Tibial artery (tissue), 4 donors: Measurements from ENCODE around the gene ANKRD26.

Source experiments
- DNase-seq, 2 donors: peaks; one replicate each; pipeline ENCODE4 v3.0.0-alpha.2; 2019
- H3K27ac ChIP-seq, 2 donors: fragments of 200-600 bp; sonication (generic) in 1 of 2; 1 replicate in 1 of 2; 2 replicates in 1 of 2; pipeline ENCODE4 v1.5.1; 2018 to 2019; ENCODE audit warnings: mild to moderate bottlenecking in 1 of 2
- H3K27me3 ChIP-seq, 2 donors: fragments of 200-600 bp; sonication (generic) in 1 of 2; one replicate each; pipeline versions ENCODE4 v1.5.1 to v1.6.0; 2016 to 2019
- H3K36me3 ChIP-seq, 3 donors: fragments of 200-600 bp; sonication (generic) in 2 of 3; one replicate each; pipeline ENCODE4 v1.5.1; 2016 to 2019; ENCODE audit warnings: mild to moderate bottlenecking in 2 of 3
- H3K4me1 ChIP-seq, 4 donors: fragments of 200-600 bp; sonication (generic) in 2 of 4; 1 replicate in 3 of 4; 2 replicates in 1 of 4; pipeline ENCODE4 v1.5.1; 2016 to 2019
- H3K4me3 ChIP-seq, 2 donors: fragments of 200-600 bp; sonication (generic) in 1 of 2; 1 replicate in 1 of 2; 2 replicates in 1 of 2; pipeline ENCODE4 v1.5.1; 2018 to 2019; ENCODE audit warnings: mild to moderate bottlenecking in 2 of 2
- H3K9me3 ChIP-seq, 3 donors: fragments of 200-600 bp; sonication (generic) in 1 of 3; one replicate each; pipeline ENCODE4 v1.5.1; 2016 to 2019
- CTCF ChIP-seq, 2 experiments: fragments of 200-600 bp in 1 of 2; fragments of 450-650 bp in 1 of 2; IDR thresholded peaks; one replicate each; pipeline ENCODE4 v1.5.1; 2017 to 2019; ENCODE audit warnings: antibody characterized with exemption in 2 of 2, mild to moderate bottlenecking in 1 of 2, moderate library complexity in 1 of 2
- intact Hi-C: fragments of 100-400 bp; cut with DNase I; formaldehyde crosslinking; loops from one replicate; pipeline ENCODE4 v1.15.0; 2023; ENCODE audit warnings: low total_unique reads

ANKRD26 gene

GRCh38 chr10:27041196-27041595 is 59.1 kb downstream of the ANKRD26 start:
- no peak for DNase-seq
- Histone ChIP-seq H3K36me3 (peaks cover 37 to 45% (median 38%) of the 10 kb centered on the region in 3 donors), H3K27ac (no peak overlapping the region), H3K9me3 (no peaks in the 10 kb centered on the region), H3K4me3 (no peak overlapping the region), H3K27me3 (no peaks in the 10 kb centered on the region), H3K4me1 (no peaks in the 10 kb centered on the region)
- no peak for TF ChIP-seq CTCF (IDR thresholded peaks at IDR 0.05)
- intact Hi-C loops, result no loop called here

- H3K36me3 ChIP-seq, result peaks cover 32 to 52% (median 40%) of the 10 kb centered on the region in 3 donors
- intact Hi-C loops, result no loop called here
- DNase-seq, result no peak
- no peak overlapping the region for H3K27ac ChIP-seq
- TF ChIP-seq CTCF (IDR thresholded peaks at IDR 0.05), result no peak
- H3K4me1 ChIP-seq, result no peaks in the 10 kb centered on the region
- no peak overlapping the region for H3K4me3 ChIP-seq
- H3K27me3 ChIP-seq, result no peaks in the 10 kb centered on the region
- no peaks in the 10 kb centered on the region for H3K9me3 ChIP-seq
Measured at GRCh38 chr10:27038168-27038567, 62.1 kb downstream of the ANKRD26 start.

GRCh38 chr10:27035163-27035562 is 65.1 kb downstream of the ANKRD26 start:
- no peaks in the 10 kb centered on the region for H3K4me1 ChIP-seq
- H3K36me3 ChIP-seq, result peaks cover 21 to 45% (median 38%) of the 10 kb centered on the region in 3 donors
- H3K9me3 ChIP-seq, result no peaks in the 10 kb centered on the region
- TF ChIP-seq CTCF (IDR thresholded peaks at IDR 0.05), result no peak
- H3K27ac ChIP-seq, result no peak overlapping the region
- DNase-seq, result no peak
- no peaks in the 10 kb centered on the region for H3K27me3 ChIP-seq
- intact Hi-C loops, result no loop called here
- no peak overlapping the region for H3K4me3 ChIP-seq

- TF ChIP-seq CTCF (IDR thresholded peaks at IDR 0.05), result no peak
- no peak for DNase-seq
- peaks cover 22 to 65% (median 29%) of the 10 kb centered on the region in 3 donors for H3K36me3 ChIP-seq
- intact Hi-C loops, result no loop called here
- H3K4me1 ChIP-seq, result no peaks in the 10 kb centered on the region
- H3K9me3 ChIP-seq, result no peaks in the 10 kb centered on the region
- no peak overlapping the region for H3K4me3 ChIP-seq
- no peak overlapping the region for H3K27ac ChIP-seq
- H3K27me3 ChIP-seq, result no peaks in the 10 kb centered on the region
Measured at GRCh38 chr10:27030060-27030459, 70.2 kb downstream of the ANKRD26 start.

- TF ChIP-seq CTCF (IDR thresholded peaks at IDR 0.05), result no peak
- peaks cover 0 to 33% (median 23%) of the 10 kb centered on the region in 3 donors for H3K36me3 ChIP-seq
- no peaks in the 10 kb centered on the region for H3K4me1 ChIP-seq
- no peak overlapping the region for H3K4me3 ChIP-seq
- H3K9me3 ChIP-seq, result no peaks in the 10 kb centered on the region
- H3K27ac ChIP-seq, result no peak overlapping the region
- DNase-seq, result no peak
- H3K27me3 ChIP-seq, result no peaks in the 10 kb centered on the region
- intact Hi-C loops, result no loop called here
Measured at GRCh38 chr10:27022048-27022447, 78.2 kb downstream of the ANKRD26 start.

GRCh38 chr10:27020243-27020642 is 80.1 kb downstream of the ANKRD26 start:
- intact Hi-C loops, result no loop called here
- no peak overlapping the region for H3K27ac ChIP-seq
- no peaks in the 10 kb centered on the region for H3K4me1 ChIP-seq
- H3K36me3 ChIP-seq, result peaks cover 0 to 15% (median 10%) of the 10 kb centered on the region in 3 donors
- TF ChIP-seq CTCF (IDR thresholded peaks at IDR 0.05), result no peak
- DNase-seq, result no peak
- no peaks in the 10 kb centered on the region for H3K9me3 ChIP-seq
- H3K4me3 ChIP-seq, result no peak overlapping the region
- no peaks in the 10 kb centered on the region for H3K27me3 ChIP-seq
